HepG2 (cell line): ENCODE measurements around the gene BLOC1S1.

Source experiments
- BRCA1 ChIP-seq: sonication (generic); formaldehyde crosslinking; IDR thresholded peaks from 2 replicates; pipeline ENCODE4 v1.4.0; 2020; ENCODE audit warnings: missing genetic modification reagents
- GTF2F1 ChIP-seq: fragments of 150-350 bp; IDR thresholded peaks from 2 replicates; pipeline ENCODE4 v1.6.1; 2014; ENCODE audit warnings: low read length
- HOXD1 ChIP-seq: sonication (generic); formaldehyde crosslinking; IDR thresholded peaks from 2 replicates; pipeline ENCODE4 v1.5.0; 2020; ENCODE audit warnings: missing genetic modification reagents
- SMC3 ChIP-seq: IDR thresholded peaks from 2 replicates; pipeline ENCODE4 v1.6.1; 2011; ENCODE audit warnings: low read length, improper control_type of control experiment

DNA sequence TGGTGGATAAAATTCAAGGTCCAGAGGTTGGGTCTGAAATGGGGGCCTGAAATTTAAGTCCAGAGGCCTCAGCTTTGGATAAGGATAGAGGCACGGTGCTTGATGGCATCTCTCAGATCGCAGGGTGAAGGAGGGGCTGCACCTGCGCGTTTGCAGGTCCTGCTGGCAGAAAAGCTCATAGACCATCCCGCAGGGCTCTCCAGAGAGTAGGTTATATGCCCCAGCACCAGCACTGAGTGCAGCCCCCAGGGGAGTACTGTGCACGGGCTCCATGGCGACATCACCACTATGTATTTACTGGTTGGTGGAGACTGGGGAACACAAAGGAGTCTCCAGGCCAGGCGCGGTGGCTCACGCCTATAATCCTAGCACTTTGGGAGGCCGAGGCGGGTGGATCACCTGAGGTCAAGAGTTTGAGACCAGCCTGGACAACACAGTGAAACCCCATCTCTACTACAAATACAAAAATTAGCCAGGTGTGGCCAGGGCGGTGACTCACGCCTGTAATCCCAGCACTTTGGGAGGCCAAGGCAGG lies 17.2 kb downstream of the BLOC1S1 start:
- no peak for TF ChIP-seq SMC3
- TF ChIP-seq GTF2F1 = no peak
- no peak for TF ChIP-seq BRCA1 (CRISPR knock-in tag)
- TF ChIP-seq HOXD1 (CRISPR knock-in tag) = no peak
